Heart left ventricle (tissue), 16 donors: ENCODE results near the gene ANKS4B. TPM values are rescaled to one million over a fixed set of nuclear protein-coding genes. Genes with fewer than 3 reads are reported as not detected.
A peak's percentile ranks its signal among the peaks of the same experiment; 100 is the strongest.
"Not testable (repeated sequence)": the region's sequence is repeated elsewhere in the genome, so short reads cannot be mapped to it uniquely, and the experiment has no call there.

Experiments used
- ATAC-seq, 4 donors: fragments of 200-7000 bp; cut with Tn5 transposase; one replicate each; pipeline ENCODE4 v1.9.1; 2020 to 2022; ENCODE audit warnings: moderate library complexity in 4 of 4, mild to moderate bottlenecking in 3 of 4, moderate number of reproducible peaks in 1 of 4
- DNase-seq, 5 donors: peaks; one replicate each; pipeline ENCODE4 v3.0.0-alpha.2; 2020
- H3K27ac ChIP-seq, 12 donors: fragments of 200-600 bp; sonication (generic) in 4 of 12; one replicate each; pipeline versions ENCODE4 v1.5.0 to v1.8.0; 2016 to 2022; ENCODE audit warnings: mild to moderate bottlenecking in 2 of 12
- H3K27me3 ChIP-seq, 9 donors: fragments of 200-600 bp; sonication (generic) in 2 of 9; one replicate each; pipeline versions ENCODE4 v1.5.1 to v1.8.0; 2016 to 2022; ENCODE audit warnings: mild to moderate bottlenecking in 3 of 9
- H3K36me3 ChIP-seq, 9 donors: fragments of 200-600 bp; sonication (generic) in 2 of 9; one replicate each; pipeline versions ENCODE4 v1.5.0 to v1.8.0; 2018 to 2022; ENCODE audit warnings: mild to moderate bottlenecking in 2 of 9
- H3K4me1 ChIP-seq, 12 donors: fragments of 200-600 bp; sonication (generic) in 4 of 12; one replicate each; pipeline versions ENCODE4 v1.5.0 to v1.8.0; 2016 to 2022; ENCODE audit warnings: mild to moderate bottlenecking in 3 of 12
- H3K4me3 ChIP-seq, 12 donors: fragments of 200-600 bp; sonication (generic) in 4 of 12; one replicate each; pipeline versions ENCODE4 v1.5.0 to v1.8.0; 2017 to 2022; ENCODE audit warnings: mild to moderate bottlenecking in 9 of 12, moderate library complexity in 4 of 12
- H3K9me3 ChIP-seq, 12 donors: fragments of 200-600 bp; sonication (generic) in 4 of 12; one replicate each; pipeline versions ENCODE4 v1.5.0 to v1.8.0; 2016 to 2022; ENCODE audit warnings: mild to moderate bottlenecking in 1 of 12
- CTCF ChIP-seq, 12 donors: fragments of 200-600 bp; sonication (generic) in 4 of 12; IDR thresholded peaks; one replicate each; pipeline versions ENCODE4 v1.5.0 to v1.8.0; 2018 to 2022; ENCODE audit warnings: antibody characterized with exemption in 12 of 12, mild to moderate bottlenecking in 5 of 12
- POLR2A ChIP-seq, 2 donors: fragments of 450-650 bp; IDR thresholded peaks; one replicate each; pipeline ENCODE4 v1.6.1; 2017; ENCODE audit warnings: antibody characterized with exemption in 2 of 2, mild to moderate bottlenecking in 2 of 2, moderate library complexity in 2 of 2
- WGBS, 4 donors: extraction: QIAGEN DNeasy Blood & Tissue Kit in 2 of 4; methylation state at CpG; one replicate each; pipeline versions ENCODE4 v1.1.5 to v1.1.7; 2013 to 2018; 5-methylcytosine and 5-hydroxymethylcytosine counted together
- intact Hi-C, 10 donors: fragments of 100-400 bp; cut with DNase I; formaldehyde crosslinking; loops; one replicate each; pipeline versions ENCODE4 v1.11.1 to v1.14.2; 2022
- polyA plus RNA-seq, 2 donors: library from polyadenylated mRNA; stranded (reverse); fragments of 200-250 nt; gene quantifications; one replicate each; pipeline ENCODE4 v1.2.3, GENCODE V29; 2013
- total RNA-seq, 9 donors: library from RNA; depleted of rRNA in 2 of 9; stranded (reverse); fragments of >200 nt in 2 of 9; fragmentation: NEBNext Ultra II Directional in 3 of 9; extraction: Animal tissue kit (Norgen Biotek cat#: 25700) in 3 of 9; gene quantifications; one replicate each; pipeline versions ENCODE4 v1.1.0 to v1.2.4, GENCODE V29; 2016 to 2023
- donor health status: ischemic (EF 13 %, LVEDD 7.1; RV severe dilation, severe dysfunction).
- donor health status: healthy with polysubstance abuse.
- donor health status: DM: no; HTN: yes; CAD: no.
- donor health status: DM: no; HTN: no; CAD: no.
- donor health status: ischemic (EF 25% LVEDD 6.9; RV normal size, moderate dysfunction).
- donor health status: ischemic (EF 25% LVEDD 5.7; RV mildly dilated, moderate dysfunction).
- donor health status: healthy.
- donor health status: DM: yes; HTN: yes; CAD: no.
- donor health status: ischemic (EF 35%, LVEDD 5.7; RV mildly dilated, moderate dysfunction).
- donor health status: nonischemic (EF 11% LVEDD 7.7; RV severe dilation, severe dysfunction).
- donor health status: DM: yes; HTN: yes; CAD: no.
- donor health status: PGD.
- donor health status: ischemic (EF 29% LVEDD 5.4; RV normal size, mild dysfunction).
- donor health status: nonischemic (EF 23%, LVEDD 6.1; RV moderate dilation, normal function).

ANKS4B gene
- total and polyA plus RNA-seq, 11 donors = not detected

- no peak for TF ChIP-seq POLR2A (IDR thresholded peaks at IDR 0.05)
- TF ChIP-seq CTCF (IDR thresholded peaks at IDR 0.05) = no peak
- Histone ChIP-seq H3K36me3 (peaks cover 0 to 59% (median 0%) of the 10 kb centered on the region in 9 donors), H3K4me3 (no peak overlapping the region), H3K27me3 (peaks cover 0 to 14% (median 2%) of the 10 kb centered on the region in 9 donors), H3K9me3 (no peaks in the 10 kb centered on the region), H3K4me1 (peaks cover 0 to 13% (median 0%) of the 10 kb centered on the region in 12 donors), H3K27ac (no peak overlapping the region)
- no peak for DNase-seq
- WGBS, 4 donors = 63 to 85% (median 66%) methylated on average over 2 of the region's 2 CpGs
- no peak for ATAC-seq
- intact Hi-C loops = no loop called here
Measured at GRCh38 chr16:21272253-21272652, 38.8 kb downstream of the ANKS4B start.

GRCh38 chr16:21272763-21273162, 39.3 kb downstream of the ANKS4B start:
- H3K9me3 ChIP-seq, H3K4me3 ChIP-seq, intact Hi-C loops, DNase-seq, H3K27ac ChIP-seq, ATAC-seq: not testable (repeated sequence)
- WGBS, 4 donors = 92 to 97% (median 94%) methylated on average over 3 of the region's 3 CpGs
- Histone ChIP-seq H3K36me3 (peaks cover 0 to 58% (median 0%) of the 10 kb centered on the region in 9 donors), H3K27me3 (peaks cover 0 to 19% (median 5%) of the 10 kb centered on the region in 9 donors), H3K4me1 (peaks cover 0 to 18% (median 1%) of the 10 kb centered on the region in 12 donors)

- Histone ChIP-seq H3K4me3 (no peak overlapping the region), H3K36me3 (peaks cover 0 to 48% (median 0%) of the 10 kb centered on the region in 9 donors), H3K27ac (no peak overlapping the region), H3K27me3 (peaks cover 0 to 34% (median 7%) of the 10 kb centered on the region in 9 donors), H3K4me1 (peaks cover 0 to 24% (median 5%) of the 10 kb centered on the region in 12 donors), H3K9me3 (no peaks in the 10 kb centered on the region)
- DNase-seq = no peak
- no peak for TF ChIP-seq POLR2A (IDR thresholded peaks at IDR 0.05)
- no peak for TF ChIP-seq CTCF (IDR thresholded peaks at IDR 0.05)
- intact Hi-C loops = no loop called here
- ATAC-seq = no peak
- WGBS, 4 donors = 72 to 79% (median 74%) methylated on average over 5 of the region's 5 CpGs
Measured at GRCh38 chr16:21274172-21274726, 40.8 kb downstream of the ANKS4B start.

GRCh38 chr16:21275529-21275928, 42.0 kb downstream of the ANKS4B start:
- no peak overlapping the region for H3K4me3 ChIP-seq
- DNase-seq = no peak
- peaks cover 0 to 38% (median 7%) of the 10 kb centered on the region in 9 donors for H3K27me3 ChIP-seq
- peaks cover 0 to 36% (median 0%) of the 10 kb centered on the region in 9 donors for H3K36me3 ChIP-seq
- 62 to 78% (median 69%) methylated on average over 3 of the region's 3 CpGs for WGBS, 4 donors
- no peaks in the 10 kb centered on the region for H3K9me3 ChIP-seq
- TF ChIP-seq CTCF (IDR thresholded peaks at IDR 0.05) = no peak
- no peak for TF ChIP-seq POLR2A (IDR thresholded peaks at IDR 0.05)
- peak overlapping the region in 4 of 12 donors; percentile 9 to 89 (median 88) for H3K27ac ChIP-seq
- intact Hi-C loops = loop anchor here in 3 of 10 donors (5.0 kb wide), 2 partner anchors 88 to 118 kb away; partner anchors contain the start of gene LDAF1 (in 1 of the 3)
- peaks cover 0 to 24% (median 5%) of the 10 kb centered on the region in 12 donors for H3K4me1 ChIP-seq
- no peak for ATAC-seq
